MM.1S (cell line): ENCODE results near the gene OR6F1.
"Not testable (repeated sequence)": the region's sequence is repeated elsewhere in the genome, so short reads cannot be mapped to it uniquely, and the experiment has no call there.

Source experiments
- DNase-seq: peaks from one replicate; pipeline ENCODE4 v3.0.0-alpha.2; 2015
- H2AFZ ChIP-seq: fragments of 300-600 bp; sonication (generic); 2 replicates; pipeline ENCODE4 v1.6.0; 2016; ENCODE audit warnings: antibody characterized with exemption, low read length
- H3F3A ChIP-seq: fragments of 300-600 bp; sonication (generic); 2 replicates; pipeline ENCODE4 v1.6.1; 2016; ENCODE audit warnings: mild to moderate bottlenecking, antibody characterized with exemption, low read length, moderate library complexity, mixed read lengths; ENCODE audit not compliant: insufficient read depth
- H3K27ac ChIP-seq: fragments of 300-600 bp; sonication (generic); 2 replicates; pipeline ENCODE4 v1.5.1; 2016; ENCODE audit warnings: mild to moderate bottlenecking, low read length
- H3K27me3 ChIP-seq: fragments of 300-600 bp; sonication (generic); replicated peaks from 2 replicates; pipeline ENCODE4 v1.6.0; 2016; ENCODE audit warnings: low read length; ENCODE audit not compliant: insufficient read depth
- H3K36me3 ChIP-seq: fragments of 300-600 bp; sonication (generic); replicated peaks from 2 replicates; pipeline ENCODE4 v1.6.1; 2016; ENCODE audit warnings: mild to moderate bottlenecking, low read length, mixed read lengths; ENCODE audit not compliant: insufficient read depth
- H3K4me1 ChIP-seq: fragments of 300-600 bp; sonication (generic); 2 replicates; pipeline ENCODE4 v1.6.1; 2016; ENCODE audit warnings: low read length, mixed read lengths
- H3K4me2 ChIP-seq: fragments of 300-600 bp; sonication (generic); 2 replicates; pipeline ENCODE4 v1.6.0; 2016; ENCODE audit warnings: low read depth, low read length
- H3K4me3 ChIP-seq: fragments of 300-600 bp; sonication (generic); 2 replicates; pipeline ENCODE4 v1.5.1; 2016; ENCODE audit warnings: low read length, mixed read lengths
- H3K79me2 ChIP-seq: fragments of 300-600 bp; sonication (generic); 2 replicates; pipeline ENCODE4 v1.6.1; 2016; ENCODE audit warnings: mixed run types, low read length, mixed read lengths
- H3K9ac ChIP-seq: fragments of 300-600 bp; sonication (generic); 2 replicates; pipeline ENCODE4 v1.6.1; 2016; ENCODE audit warnings: low read length, mixed read lengths
- H3K9me2 ChIP-seq: fragments of 300-600 bp; sonication (generic); replicated peaks from 2 replicates; pipeline ENCODE4 v1.6.1; 2016; ENCODE audit warnings: mild to moderate bottlenecking, low read length, mixed read lengths; ENCODE audit not compliant: insufficient read depth
- H3K9me3 ChIP-seq: fragments of 300-600 bp; sonication (generic); replicated peaks from 2 replicates; pipeline ENCODE4 v1.6.1; 2016; ENCODE audit warnings: mild to moderate bottlenecking, low read length, mixed read lengths; ENCODE audit not compliant: insufficient read depth
- H4K20me1 ChIP-seq: fragments of 300-600 bp; sonication (generic); 2 replicates; pipeline ENCODE4 v1.6.1; 2016; ENCODE audit warnings: mild to moderate bottlenecking, low read length, moderate library complexity, mixed read lengths; ENCODE audit not compliant: insufficient read depth
- EZH2 ChIP-seq: fragments of 300-600 bp; sonication (generic); optimal IDR thresholded peaks from 2 replicates; pipeline ENCODE3; 2017; ENCODE audit warnings: low read depth, mild to moderate bottlenecking, antibody characterized with exemption, low read length, mixed read lengths
- EZH2phosphoT487 ChIP-seq: fragments of 300-600 bp; sonication (generic); IDR thresholded peaks from 2 replicates; pipeline ENCODE4 v1.6.1; 2018; ENCODE audit warnings: antibody characterized with exemption, low read length
- TF ChIP-seq, protein P1 (sequence below): fragments of 300-600 bp; sonication (generic); IDR thresholded peaks from 2 replicates; pipeline ENCODE4 v1.5.1; 2016; ENCODE audit warnings: antibody characterized with exemption, low read length, mixed read lengths

OR6F1 gene

DNA sequence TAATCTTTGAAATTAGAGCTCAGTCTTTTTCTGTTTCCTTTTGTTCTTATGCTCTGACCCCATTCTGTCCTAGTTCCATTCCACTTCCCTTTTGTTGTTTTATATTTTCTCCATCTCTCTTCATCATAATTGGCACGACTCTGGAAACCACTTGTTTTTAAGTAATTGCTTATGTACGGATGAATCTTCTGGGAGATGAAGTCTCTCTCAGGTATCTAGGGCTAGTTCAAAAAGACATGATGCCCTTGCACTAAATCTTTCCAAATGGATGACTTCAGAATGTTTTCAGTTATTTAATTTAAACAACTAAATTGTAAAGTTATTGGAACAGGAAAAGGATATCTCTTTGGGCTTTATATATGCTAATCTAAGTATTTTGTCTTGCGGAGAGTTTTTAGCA is at the start of gene OR6F1:
OR6F1 (minus strand) TSS at position 101 of the 400 bp plus-strand sequence. CDS start 3,891 bp downstream, outside the sequence.
- H3K4me3 ChIP-seq, result no peak within 1 kb of the TSS
- H3K27ac ChIP-seq, result no peak within 1 kb of the TSS
- H3K9ac ChIP-seq, result no peak within 1 kb of the TSS
- H3F3A ChIP-seq, result no peaks in the 10 kb centered on the region
- no peak for DNase-seq
- H4K20me1 ChIP-seq, result no peaks in the 10 kb centered on the region
- no peaks in the 10 kb centered on the region for H3K9me3 ChIP-seq
- no peak within 1 kb of the TSS for H3K4me2 ChIP-seq
- no peaks in the 10 kb centered on the region for H3K27me3 ChIP-seq
- TF ChIP-seq, protein P1, sequence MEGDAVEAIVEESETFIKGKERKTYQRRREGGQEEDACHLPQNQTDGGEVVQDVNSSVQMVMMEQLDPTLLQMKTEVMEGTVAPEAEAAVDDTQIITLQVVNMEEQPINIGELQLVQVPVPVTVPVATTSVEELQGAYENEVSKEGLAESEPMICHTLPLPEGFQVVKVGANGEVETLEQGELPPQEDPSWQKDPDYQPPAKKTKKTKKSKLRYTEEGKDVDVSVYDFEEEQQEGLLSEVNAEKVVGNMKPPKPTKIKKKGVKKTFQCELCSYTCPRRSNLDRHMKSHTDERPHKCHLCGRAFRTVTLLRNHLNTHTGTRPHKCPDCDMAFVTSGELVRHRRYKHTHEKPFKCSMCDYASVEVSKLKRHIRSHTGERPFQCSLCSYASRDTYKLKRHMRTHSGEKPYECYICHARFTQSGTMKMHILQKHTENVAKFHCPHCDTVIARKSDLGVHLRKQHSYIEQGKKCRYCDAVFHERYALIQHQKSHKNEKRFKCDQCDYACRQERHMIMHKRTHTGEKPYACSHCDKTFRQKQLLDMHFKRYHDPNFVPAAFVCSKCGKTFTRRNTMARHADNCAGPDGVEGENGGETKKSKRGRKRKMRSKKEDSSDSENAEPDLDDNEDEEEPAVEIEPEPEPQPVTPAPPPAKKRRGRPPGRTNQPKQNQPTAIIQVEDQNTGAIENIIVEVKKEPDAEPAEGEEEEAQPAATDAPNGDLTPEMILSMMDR, result no peak
- TF ChIP-seq EZH2 (no peak), EZH2phosphoT487 (no peak)
- H3K9me2 ChIP-seq, result no peaks in the 10 kb centered on the region
- H3K4me1 ChIP-seq, result no peaks in the 10 kb centered on the region
- no peaks in the 10 kb centered on the region for H3K79me2 ChIP-seq
- H2AFZ ChIP-seq, result no peak within 1 kb of the TSS
- H3K36me3 ChIP-seq, result no peaks in the 10 kb centered on the region

DNA sequence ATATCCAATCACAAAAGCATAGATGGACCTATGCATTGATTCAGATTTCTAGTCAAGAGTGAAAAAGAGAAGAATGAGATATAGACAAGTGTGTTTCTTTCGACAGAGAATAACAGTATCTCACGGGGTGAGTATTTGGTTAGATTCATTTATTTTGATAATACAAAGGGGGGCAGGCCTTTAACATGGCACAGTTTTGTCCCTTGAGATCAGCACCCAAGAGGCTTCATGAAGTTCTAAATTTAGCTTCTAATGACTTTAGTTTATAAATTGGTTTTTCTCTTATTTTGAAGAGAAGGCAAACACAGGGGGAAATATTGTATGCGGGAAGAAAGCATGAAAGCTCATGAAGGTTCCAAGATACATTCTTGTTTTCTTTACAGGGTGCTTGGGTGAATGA is 44.0 kb upstream of the OR6F1 start, which contains the start of gene OR1C1:
OR1C1 (minus strand) TSS at position 101 of the 400 bp plus-strand sequence. CDS start 2,150 bp downstream, outside the sequence.
- Histone ChIP-seq H3K4me1 (no peaks in the 10 kb centered on the region), H3K9me2 (no peaks in the 10 kb centered on the region), H2AFZ (no peak within 1 kb of the TSS), H3K9ac (no peak within 1 kb of the TSS), H3K79me2 (no peaks in the 10 kb centered on the region), H4K20me1 (no peaks in the 10 kb centered on the region), H3K4me2 (no peak within 1 kb of the TSS), H3K27ac (no peak within 1 kb of the TSS), H3F3A (no peaks in the 10 kb centered on the region), H3K36me3 (no peaks in the 10 kb centered on the region), H3K27me3 (no peaks in the 10 kb centered on the region), H3K4me3 (no peak within 1 kb of the TSS), H3K9me3 (no peaks in the 10 kb centered on the region)
- TF ChIP-seq EZH2 (no peak), EZH2phosphoT487 (no peak)
- TF ChIP-seq, protein P1, result no peak
- no peak for DNase-seq

DNA sequence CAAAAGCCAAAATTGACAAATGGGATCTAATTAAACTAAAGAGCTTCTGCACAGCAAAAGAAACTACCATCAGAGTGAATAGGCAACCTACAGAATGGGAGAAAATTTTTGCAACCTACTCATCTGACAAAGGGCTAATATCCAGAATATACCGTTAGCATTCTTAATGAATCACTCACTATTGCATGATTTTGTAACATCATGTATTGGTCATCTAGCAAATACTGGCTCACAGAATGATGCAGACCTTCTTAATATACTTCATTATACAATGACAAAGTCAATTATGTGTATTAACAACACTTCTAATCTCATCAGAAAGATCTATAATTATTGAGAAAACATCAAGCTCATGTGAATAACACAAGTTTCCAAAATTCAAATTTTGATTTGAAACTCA is 37.9 kb upstream of the OR6F1 start:
- not testable (repeated sequence) for H3K4me2 ChIP-seq, H3K36me3 ChIP-seq, H3K4me3 ChIP-seq, H4K20me1 ChIP-seq, H3K27ac ChIP-seq, H3K9me2 ChIP-seq, H3K9ac ChIP-seq, DNase-seq, H3F3A ChIP-seq, H3K79me2 ChIP-seq, H3K9me3 ChIP-seq, H3K27me3 ChIP-seq, H2AFZ ChIP-seq, H3K4me1 ChIP-seq

DNA sequence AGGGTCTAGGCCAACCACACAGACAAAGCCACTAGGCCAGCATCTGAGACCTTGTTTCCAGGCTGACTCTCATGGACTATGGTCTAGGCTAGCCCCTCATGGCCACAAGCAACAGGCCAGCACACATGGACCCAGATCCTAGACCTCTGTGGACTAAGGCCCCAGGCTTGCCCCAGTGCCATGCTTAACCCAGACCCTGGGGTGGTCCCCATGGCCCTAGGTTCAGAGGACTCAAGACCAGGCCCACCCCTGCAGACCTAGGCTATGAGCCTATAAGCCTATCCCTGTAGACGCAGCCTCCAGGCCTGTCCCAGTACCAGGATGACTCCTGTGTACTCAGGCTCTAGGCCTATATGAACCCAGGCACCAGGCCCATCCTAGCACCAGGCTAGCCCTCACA is 33.4 kb upstream of the OR6F1 start:
- no peak for TF ChIP-seq EZH2phosphoT487
- TF ChIP-seq EZH2, result no peak
- TF ChIP-seq, protein P1, result no peak
- Histone ChIP-seq H3K79me2 (no peaks in the 10 kb centered on the region), H4K20me1 (no peaks in the 10 kb centered on the region), H3K27ac (no peak overlapping the region), H3K9me3 (no peaks in the 10 kb centered on the region), H3K36me3 (no peaks in the 10 kb centered on the region), H3K27me3 (no peaks in the 10 kb centered on the region), H2AFZ (no peak overlapping the region), H3K4me3 (no peak overlapping the region), H3K9me2 (no peaks in the 10 kb centered on the region), H3F3A (no peaks in the 10 kb centered on the region), H3K4me1 (no peaks in the 10 kb centered on the region), H3K9ac (no peak overlapping the region), H3K4me2 (no peak overlapping the region)
- DNase-seq, result no peak
